Melanocyte of skin (primary cell): ENCODE results near the gene CTAGE6. TPM values are rescaled to one million over a fixed set of nuclear protein-coding genes. Genes with fewer than 3 reads are reported as not detected.

Source experiments
- small RNA-seq, 2 donors: library from RNA; depleted of rRNA; stranded (forward); fragments of <200 nt; gene quantifications; one replicate each; pipeline ENCODE3, GENCODE V24; 2012
- total RNA-seq, 2 donors: library from RNA; depleted of rRNA; stranded (reverse); fragments of >200 nt; gene quantifications; 2 replicates each; pipeline ENCODE4 v1.2.3, GENCODE V29; 2012

CTAGE6 gene, protein sequence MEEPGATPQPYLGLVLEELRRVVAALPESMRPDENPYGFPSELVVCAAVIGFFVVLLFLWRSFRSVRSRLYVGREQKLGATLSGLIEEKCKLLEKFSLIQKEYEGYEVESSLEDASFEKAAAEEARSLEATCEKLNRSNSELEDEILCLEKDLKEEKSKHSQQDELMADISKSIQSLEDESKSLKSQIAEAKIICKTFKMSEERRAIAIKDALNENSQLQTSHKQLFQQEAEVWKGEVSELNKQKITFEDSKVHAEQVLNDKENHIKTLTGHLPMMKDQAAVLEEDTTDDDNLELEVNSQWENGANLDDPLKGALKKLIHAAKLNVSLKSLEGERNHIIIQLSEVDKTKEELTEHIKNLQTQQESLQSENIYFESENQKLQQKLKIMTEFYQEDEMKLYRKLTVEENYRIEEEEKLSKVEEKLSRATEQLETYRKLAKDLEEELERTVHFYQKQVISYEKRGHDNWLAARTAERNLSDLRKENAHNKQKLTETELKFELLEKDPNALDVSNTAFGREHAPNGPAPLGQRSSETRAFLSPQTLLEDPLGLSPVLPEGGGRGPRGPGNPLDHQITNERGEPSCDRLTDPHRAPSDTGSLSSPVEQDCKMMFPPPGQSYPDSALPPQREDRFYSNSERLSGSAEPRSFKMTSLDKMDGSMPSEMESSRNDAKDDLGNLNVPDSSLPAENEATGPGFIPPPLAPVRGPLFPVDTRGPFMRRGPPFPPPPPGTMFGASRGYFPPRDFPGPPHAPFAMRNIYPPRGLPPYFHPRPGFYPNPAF
- total RNA-seq = not detected

GRCh38 chr7:143757596-143757995 is at the start of gene CTAGE6:
CTAGE6 (minus strand) TSS chr7:143757696; CDS start chr7:143757658, 38 bp downstream.

Small RNA genes lying within 50 kb of the gene (small RNA-seq; reads per million reads assigned to genes)
- gene RNU6-267P = 0 reads per million in 2 donors

Other genes starting within 250 kb of the CTAGE6 start
- gene CTAGE15, start 185.9 kb downstream of the CTAGE6 start, total RNA-seq = not detected
- gene TCAF2, start 136.7 kb downstream of the CTAGE6 start, total RNA-seq = under 1 TPM; 0.33 to 0.69 TPM
- 10 to 100 TPM; 28.0 to 31.3 TPM for gene TCAF1, start 144.5 kb upstream of the CTAGE6 start, total RNA-seq
- gene OR2F2, start 177.5 kb upstream of the CTAGE6 start, total RNA-seq = not detected
- gene OR2F1, start 197.1 kb upstream of the CTAGE6 start, total RNA-seq = not detected
- gene OR6B1, start 242.6 kb upstream of the CTAGE6 start, total RNA-seq = not detected